Stimulated activated CD4-positive, alpha-beta T cell treated with anti-CD3 and anti-CD28 coated beads, Interleukin-15, amount 100 ng/mL, for 1 hour (primary cell): Measurements from ENCODE around the gene UBFD1.
"Not testable (repeated sequence)": the region's sequence is repeated elsewhere in the genome, so short reads cannot be mapped to it uniquely, and the experiment has no call there.

Experiments
- DNase-seq, 2 donors: peaks; one replicate each; pipeline ENCODE4 v3.0.0-alpha.2; 2020; ENCODE audit warnings: low read depth in 1 of 2, low spot score in 1 of 2

The UBFD1 gene

DNA sequence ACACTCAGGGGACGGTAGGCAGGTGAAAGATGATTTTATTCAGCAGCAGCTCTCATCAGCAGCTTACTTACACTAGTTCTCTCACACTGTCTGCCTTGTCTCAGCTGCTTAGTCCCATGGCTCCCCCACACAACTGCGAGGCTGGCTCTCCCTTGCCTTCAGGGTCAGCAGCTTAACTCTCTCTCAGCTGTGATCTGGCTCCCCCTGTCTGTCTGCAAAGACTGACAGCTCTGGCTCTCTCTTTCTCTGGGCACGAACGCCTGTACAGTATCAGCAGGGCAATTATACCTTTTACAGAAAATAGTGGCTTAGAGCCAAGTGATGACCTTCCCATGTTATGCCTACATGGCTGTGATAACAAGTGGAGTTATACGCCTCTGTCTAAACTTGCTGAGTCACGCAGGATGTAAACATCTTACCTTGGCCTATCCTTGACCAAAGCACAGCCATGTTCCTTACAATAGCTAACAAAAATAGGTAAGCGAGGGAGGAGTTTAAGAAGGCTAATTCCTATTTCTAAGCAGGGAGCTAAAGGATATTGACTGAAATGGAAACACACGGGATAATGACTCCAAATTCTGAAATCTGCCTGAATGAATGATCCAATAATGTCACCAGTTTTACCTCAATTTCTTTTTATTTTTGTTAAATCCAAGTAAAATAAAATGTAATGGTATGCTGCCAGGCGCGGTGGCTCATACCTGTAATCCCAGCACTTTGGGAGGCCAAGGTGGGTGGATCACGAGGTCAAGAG is 39.7 kb downstream of the UBFD1 start:
- no peak for DNase-seq

DNA sequence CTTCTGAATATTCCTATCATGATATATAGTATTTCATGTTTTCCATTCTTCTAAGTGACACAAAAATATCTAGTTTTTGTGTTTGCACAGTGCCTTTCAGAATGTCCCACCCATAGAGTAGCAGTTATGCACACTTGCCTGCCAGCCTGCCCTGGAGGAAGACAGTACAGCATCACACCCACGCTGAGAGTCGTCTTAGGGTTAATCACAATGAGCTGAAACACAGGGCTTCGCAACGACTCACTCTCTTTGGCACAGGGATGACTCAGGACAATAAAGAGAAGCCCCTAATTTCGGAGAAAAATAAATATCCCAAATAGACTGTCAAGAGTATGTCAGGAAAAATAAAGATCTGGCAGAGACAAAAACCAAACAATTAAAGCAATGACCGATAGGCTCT is 50.2 kb downstream of the UBFD1 start:
- DNase-seq, result no peak

DNA sequence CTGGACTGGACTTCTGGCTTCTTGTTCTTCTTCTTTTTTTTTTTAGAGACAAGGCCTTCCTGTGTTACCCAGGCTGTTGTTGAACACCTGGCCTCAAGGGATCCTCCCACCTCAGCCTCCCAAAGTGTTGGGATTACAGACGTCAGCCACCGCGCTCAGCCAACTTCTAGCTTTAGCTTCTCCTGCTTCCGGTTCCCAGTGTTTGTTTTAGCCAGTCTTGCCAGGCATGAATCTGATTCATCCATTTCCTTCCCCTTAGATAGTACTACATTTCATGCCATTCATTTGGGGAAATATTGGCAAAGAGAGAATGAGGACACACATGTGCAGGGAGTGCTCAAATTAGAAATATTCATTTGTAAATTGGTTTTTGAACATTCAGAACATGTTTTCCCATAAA is 50.7 kb downstream of the UBFD1 start:
- DNase-seq, result no peak

DNA sequence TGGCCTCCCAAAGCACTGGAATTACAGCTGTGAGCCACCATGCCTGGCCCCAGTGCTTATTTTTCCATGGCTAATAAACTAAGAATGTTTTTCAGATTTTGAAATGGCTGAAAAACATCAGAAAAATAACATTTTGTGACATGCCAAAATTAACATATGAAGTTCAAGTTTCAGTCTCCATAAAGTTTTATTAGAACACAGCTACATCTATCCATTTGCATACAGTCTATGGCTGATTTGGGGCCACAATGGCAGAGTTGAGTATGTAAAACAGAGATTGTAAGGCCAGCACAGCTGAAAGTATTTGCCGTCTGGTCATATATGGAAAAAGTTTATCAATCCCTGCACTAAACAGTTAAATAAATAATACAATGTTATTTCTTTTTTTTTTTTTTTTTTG is 52.4 kb downstream of the UBFD1 start:
- DNase-seq, result no peak

DNA sequence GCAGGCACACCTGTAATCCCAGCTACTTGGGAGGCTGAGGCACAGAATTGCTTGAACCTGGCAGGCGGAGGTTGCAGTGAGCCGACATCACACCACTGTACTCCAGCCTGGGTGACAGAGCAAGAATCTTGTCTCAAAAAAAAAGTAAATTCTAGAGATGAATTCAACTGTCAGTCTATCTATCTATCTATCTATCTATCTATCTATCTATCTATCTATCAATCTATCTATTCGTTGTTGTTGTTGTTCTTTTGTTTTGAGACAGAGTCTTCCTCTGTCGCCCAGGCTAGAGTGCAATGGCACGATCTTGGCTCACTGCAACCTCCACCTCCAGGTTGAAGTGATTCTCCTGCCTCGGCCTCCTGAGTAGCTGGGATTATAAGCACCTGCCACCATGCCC is 53.4 kb downstream of the UBFD1 start:
- not testable (repeated sequence) for DNase-seq

DNA sequence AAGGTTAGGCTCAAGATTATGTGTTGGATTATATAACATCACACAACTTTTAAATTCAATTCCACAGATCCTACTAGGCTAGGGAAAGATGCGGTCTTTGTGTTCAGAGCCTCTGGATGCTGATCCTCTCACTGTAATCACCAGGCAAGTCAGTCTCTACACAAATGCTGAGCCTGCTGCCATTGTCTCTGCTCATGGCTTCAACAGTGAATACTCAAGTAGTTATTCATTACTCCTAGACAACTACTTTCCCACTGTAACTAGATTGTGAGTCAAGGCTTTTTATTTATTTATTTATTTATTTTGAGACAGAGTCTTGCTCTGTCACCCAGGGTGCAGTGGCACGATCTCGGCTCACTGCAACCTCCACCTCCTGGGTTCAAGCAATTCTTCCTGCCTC is 54.4 kb downstream of the UBFD1 start:
- no peak for DNase-seq

DNA sequence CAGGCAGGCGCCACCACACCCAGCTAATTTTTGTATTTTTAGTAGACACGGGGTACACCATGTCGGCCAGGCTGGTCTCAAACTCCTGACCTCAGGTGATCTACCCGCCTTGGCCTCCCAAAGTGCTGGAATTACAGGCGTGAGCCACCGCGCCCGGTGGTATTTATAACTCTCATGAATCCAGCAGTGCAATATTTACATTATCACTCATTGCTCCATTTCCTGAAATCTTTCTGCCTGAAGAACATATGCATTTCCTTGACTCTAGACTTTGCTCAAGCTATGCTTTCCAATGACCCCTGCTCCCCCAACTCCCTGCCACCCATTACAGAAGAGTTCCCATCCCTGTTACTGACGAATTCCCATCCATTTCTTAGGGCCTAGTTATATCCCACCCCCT is 58.3 kb downstream of the UBFD1 start:
- no peak for DNase-seq
